K562 (cell line): ENCODE measurements around the gene COMP. TPM values are rescaled to one million over a fixed set of nuclear protein-coding genes. Genes with fewer than 3 reads are reported as not detected.
A peak's percentile ranks its signal among the peaks of the same experiment; 100 is the strongest.

Experiments used
- ATAC-seq: fragments of 200-7000 bp; cut with Tn5 transposase; 3 replicates; pipeline ENCODE4 v1.9.1; 2020; ENCODE audit warnings: moderate library complexity
- BruUV-seq: library from RNA; stranded (reverse); fragments of 400-500 nt; replicated peaks from 2 replicates; lab custom pipeline; 2021; lab: Mats Ljungman, UMichigan
- CTCF ChIA-PET: fragments of 300-600 bp; formaldehyde crosslinking; extraction: SDS; loops from one replicate; lab custom pipeline; 2021; ENCODE audit warnings: low intra/inter-chr PET ratio; lab: Yijun Ruan, JAX
- POLR2A ChIA-PET: fragments of 300-600, 350-650 bp; sonication (Branson Sonifier 250); formaldehyde crosslinking; extraction: SDS; loops from one replicate; lab custom pipeline; 2021; ENCODE audit warnings: antibody characterized with exemption, inconsistent platforms; lab: Yijun Ruan, JAX
- DNase-seq, 4 experiments: peaks; one replicate each; pipeline versions ENCODE4 v3.0.0 to v3.0.0-alpha.2; 2011 to 2018; ENCODE audit warnings: low spot score in 3 of 4, mixed read lengths in 3 of 4; ENCODE audit errors: extremely low read depth in 1 of 4
- FAIRE-seq: peaks from 2 replicates; lab custom pipeline; 2011; peaks lifted over from hg19 to GRCh38; lab: Jason Lieb, UNC
- H2AFZ ChIP-seq: 2 replicates; pipeline ENCODE4 v1.6.0; 2011; ENCODE audit warnings: low read depth, low read length, control low read depth, inconsistent platforms
- H3K27ac ChIP-seq: fragments of 200-600 bp; 3 replicates; pipeline ENCODE4 v1.8.0; 2011; ENCODE audit warnings: low read depth, mild to moderate bottlenecking, control low read depth, inconsistent platforms, low read length, moderate library complexity, mixed read lengths; ENCODE audit errors: extremely low read depth
- H3K27me3 ChIP-seq, 2 experiments: fragments of 300-600 bp in 1 of 2; 2 replicates in 1 of 2; 3 replicates in 1 of 2; pipeline versions ENCODE4 v1.6.0 to v1.8.0; 2011; ENCODE audit warnings: inconsistent platforms in 2 of 2, low read length in 2 of 2, mild to moderate bottlenecking in 1 of 2, mixed read lengths in 1 of 2, moderate library complexity in 1 of 2; ENCODE audit not compliant: control insufficient read depth in 2 of 2, insufficient read depth in 2 of 2
- H3K36me3 ChIP-seq: fragments of 300-600 bp; 3 replicates; pipeline ENCODE4 v1.8.0; 2011; ENCODE audit warnings: mild to moderate bottlenecking, low read length, inconsistent platforms; ENCODE audit not compliant: control insufficient read depth, insufficient read depth
- H3K4me1 ChIP-seq, 2 experiments: fragments of 200-600 bp in 1 of 2; replicated peaks in 1 of 2; 2 replicates in 1 of 2; 3 replicates in 1 of 2; pipeline versions ENCODE4 v1.5.1 to v1.8.0; 2011; ENCODE audit warnings: inconsistent platforms in 2 of 2, low read length in 2 of 2, mild to moderate bottlenecking in 1 of 2, mixed read lengths in 1 of 2, moderate library complexity in 1 of 2; ENCODE audit not compliant: control insufficient read depth in 2 of 2, insufficient read depth in 2 of 2
- H3K4me2 ChIP-seq: 2 replicates; pipeline ENCODE4 v1.6.1; 2011; ENCODE audit warnings: low read length, control low read depth, inconsistent platforms, mixed read lengths; ENCODE audit not compliant: insufficient read depth
- H3K4me3 ChIP-seq: fragments of 200-600 bp; sonication (generic), shearing (Covaris generic); 2 replicates; pipeline ENCODE4 v1.5.1; 2016; ENCODE audit warnings: control low read depth, inconsistent platforms
- H3K79me2 ChIP-seq: fragments of 200-600 bp; 3 replicates; pipeline ENCODE4 v1.8.0; 2011; ENCODE audit warnings: low read length, inconsistent platforms; ENCODE audit not compliant: control insufficient read depth, insufficient read depth
- H3K9ac ChIP-seq, 2 experiments: 2 replicates each; pipeline versions ENCODE4 v1.6.0 to v1.6.1; 2011; ENCODE audit warnings: low read depth in 2 of 2, low read length in 2 of 2, control low read depth in 1 of 2, inconsistent platforms in 1 of 2, mild to moderate bottlenecking in 1 of 2, mixed read lengths in 1 of 2; ENCODE audit not compliant: insufficient read depth in 1 of 2
- H3K9me1 ChIP-seq: one replicate; pipeline ENCODE4 v1.6.0; 2011; ENCODE audit warnings: inconsistent platforms, mild to moderate bottlenecking, low read length, moderate library complexity; ENCODE audit not compliant: control insufficient read depth, insufficient read depth
- H3K9me3 ChIP-seq: replicated peaks from 2 replicates; pipeline ENCODE4 v1.5.1; 2011; ENCODE audit warnings: low read depth, low read length, inconsistent platforms; ENCODE audit not compliant: control insufficient read depth, insufficient read depth
- H4K20me1 ChIP-seq: replicated peaks from 2 replicates; pipeline ENCODE4 v1.6.1; 2011; ENCODE audit warnings: low read length, inconsistent platforms, mixed read lengths; ENCODE audit not compliant: control insufficient read depth, insufficient read depth
- GATA2 ChIP-seq: sonication (generic); formaldehyde crosslinking; IDR thresholded peaks from 2 replicates; pipeline ENCODE4 v1.4.0; 2020; ENCODE audit warnings: mild to moderate bottlenecking, missing genetic modification reagents
- KLF16 ChIP-seq: IDR thresholded peaks from 2 replicates; pipeline ENCODE4 v1.6.1; 2016; ENCODE audit warnings: antibody characterized with exemption
- MYC ChIP-seq, 2 experiments: fragments of 250-450 bp in 1 of 2; sonication (Bioruptor Pico) in 1 of 2; IDR thresholded peaks; 2 replicates each; pipeline versions ENCODE4 v1.5.1 to v1.6.1; 2012 to 2021; ENCODE audit warnings: low read depth in 2 of 2, borderline replicate concordance in 1 of 2, improper control_type of control experiment in 1 of 2, low read length in 1 of 2, mild to moderate bottlenecking in 1 of 2, moderate library complexity in 1 of 2
- RBM22 ChIP-seq: fragments of 200-400 bp; formaldehyde crosslinking; IDR thresholded peaks from 2 replicates; pipeline ENCODE4 v1.6.1; 2018; ENCODE audit warnings: low read length, low read depth; ENCODE audit not compliant: poor library complexity, severe bottlenecking
- RFX5 ChIP-seq: IDR thresholded peaks from 2 replicates; pipeline ENCODE4 v1.6.1; 2011; ENCODE audit warnings: low read depth, mild to moderate bottlenecking, improper control_type of control experiment, low read length
- SMAD4 ChIP-seq: fragments of 250-450 bp; sonication (Bioruptor Pico); conservative IDR thresholded peaks from 2 replicates; pipeline ENCODE4 v1.8.0; 2021; ENCODE audit warnings: inconsistent platforms, mild to moderate bottlenecking, moderate library complexity
- ZNF444 ChIP-seq: fragments of 250-450 bp; sonication (Bioruptor Pico); IDR thresholded peaks from 2 replicates; pipeline ENCODE4 v1.4.0; 2020; ENCODE audit warnings: mild to moderate bottlenecking, moderate library complexity
- WGBS: fragments of 100-300 bp; shearing (Covaris generic); methylation state at CpG from one replicate; pipeline ENCODE4 v1.1.6; 2016; ENCODE audit warnings: low coverage, mixed read lengths; ENCODE audit not compliant: insufficient coverage; ENCODE audit errors: missing lambda C conversion rate; 5-methylcytosine and 5-hydroxymethylcytosine counted together
- in situ Hi-C: fragments of 300-500 bp; cut with MboI; formaldehyde crosslinking; loops from 4 replicates; pipeline ENCODE4 v1.15.0; 2018; ENCODE audit warnings: inconsistent platforms, mixed read lengths
- intact Hi-C: fragments of 100-400 bp; cut with micrococcal nuclease; formaldehyde crosslinking; loops from 2 replicates; pipeline ENCODE4 v1.14.2; 2022
- polyA plus RNA-seq, 8 experiments: library from polyadenylated mRNA; depleted of rRNA in 4 of 8; stranded (reverse) in 5 of 8; unstranded in 3 of 8; fragments of >200 nt; fragmentation: Nextera tagmentation in 2 of 8; fragmentation: Illumina TruSeq in 1 of 8; extraction: Ambion mirVana in 2 of 8; extraction: Trizol in 1 of 8; gene quantifications; 2 replicates each; pipeline versions ENCODE4 v1.2.1 to v1.2.3, GENCODE V29; 2011 to 2014; ENCODE audit warnings: inconsistent platforms in 1 of 8, missing spikeins in 1 of 8
- total RNA-seq, 7 experiments: library from RNA; depleted of rRNA in 6 of 7; stranded (reverse); fragments of >200 nt in 6 of 7; fragmentation: Illumina TruSeq in 2 of 7; extraction: Trizol in 2 of 7; gene quantifications; 2 replicates each; pipeline versions ENCODE4 v1.2.1 to v1.2.3, GENCODE V29; 2011 to 2021; ENCODE audit warnings: low replicate concordance in 1 of 7
- TF ChIP-seq, protein P1 (sequence below): IDR thresholded peaks from 2 replicates; pipeline ENCODE4 v1.6.1; 2014; ENCODE audit warnings: antibody characterized with exemption
- TF ChIP-seq, protein P2 (sequence below): fragments of 450-650 bp; conservative IDR thresholded peaks from 2 replicates; pipeline ENCODE4 v1.6.1; 2016; ENCODE audit warnings: missing genetic modification characterization, low read depth, mild to moderate bottlenecking, control low read depth, missing compliant biosample characterization
- TF ChIP-seq, protein P3 (sequence below), 2 experiments: fragments of 450-650 bp in 1 of 2; IDR thresholded peaks; 2 replicates each; pipeline ENCODE4 v1.6.1; 2011 to 2017; ENCODE audit warnings: low read depth in 2 of 2, antibody characterized with exemption in 1 of 2, borderline replicate concordance in 1 of 2, low read length in 1 of 2, mild to moderate bottlenecking in 1 of 2, mixed read lengths in 1 of 2; ENCODE audit not compliant: control insufficient read depth in 1 of 2
- TF ChIP-seq, protein P4 (sequence below): fragments of 450-650 bp; formaldehyde crosslinking; IDR thresholded peaks from 2 replicates; pipeline ENCODE4 v1.4.0; 2020; ENCODE audit warnings: mild to moderate bottlenecking, moderate library complexity

The COMP gene
- total and polyA plus RNA-seq, 9 of the 15 experiments (the other 6 are each of a cell fraction or from before 2014, with no cell fraction given) = 0.07 TPM; not detected in 8

DNA sequence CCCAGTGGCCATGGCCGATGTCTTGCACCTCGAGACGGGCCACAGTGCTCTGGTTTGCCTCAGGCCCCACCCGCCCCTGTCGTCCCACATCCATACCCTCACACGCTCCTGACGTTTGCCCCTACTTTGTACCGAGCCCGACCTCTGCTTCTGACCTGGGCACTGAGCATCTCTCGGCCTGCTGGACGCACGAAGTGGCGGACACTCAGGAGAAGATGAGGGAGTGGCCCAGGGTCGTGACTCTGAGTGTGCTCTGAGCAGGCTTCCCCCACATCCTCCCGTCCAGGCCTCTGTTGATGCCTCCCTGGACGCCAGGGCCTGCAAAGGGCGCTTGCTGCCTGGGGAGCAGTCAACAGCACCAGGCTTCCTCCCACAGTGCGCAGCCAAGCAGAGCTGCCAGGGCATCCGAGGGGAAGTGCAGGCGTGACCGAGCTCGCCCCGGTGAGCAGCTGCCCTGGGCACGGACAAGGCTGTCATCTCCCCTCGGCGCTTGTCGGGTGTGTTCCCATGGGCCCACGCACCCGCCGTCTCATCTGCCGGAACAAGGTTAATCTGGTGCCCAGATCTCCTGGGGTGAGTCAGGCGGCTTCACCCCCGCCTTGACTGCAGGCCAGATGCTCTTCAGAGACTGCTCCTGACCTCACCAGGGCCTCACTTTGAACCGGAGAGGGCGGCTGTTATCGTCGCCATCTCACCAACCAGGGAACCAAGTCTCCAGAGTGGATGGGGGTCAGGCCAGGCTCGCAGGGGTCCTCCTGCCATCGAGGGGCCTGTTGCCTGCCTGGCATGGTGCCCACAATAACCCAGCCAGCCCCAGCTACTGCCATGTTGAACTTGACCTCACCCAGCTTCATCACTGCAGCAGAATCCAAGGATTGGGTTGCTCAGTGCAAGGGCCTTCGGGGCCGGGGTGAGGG, 27.2 kb downstream of the COMP start:
- FAIRE-seq = peak; percentile 69
- in situ Hi-C loops (no loop called here), intact Hi-C loops (no loop called here)
- Histone ChIP-seq H3K4me2 (no peak overlapping the region), H3K27me3 (no peaks in the 10 kb centered on the region; a peak in 2 of 5 replicates), H3K4me3 (no peak overlapping the region), H3K36me3 (no peaks in the 10 kb centered on the region), H3K9me3 (no peaks in the 10 kb centered on the region), H3K79me2 (no peaks in the 10 kb centered on the region), H3K27ac (no peak overlapping the region), H4K20me1 (peaks cover 14% of the 10 kb centered on the region), H2AFZ (no peak overlapping the region), H3K4me1 (peaks cover 6 to 60% of the 10 kb centered on the region in 2 experiments; a peak in 4 of 5 replicates), H3K9ac (peak overlapping the region in 1 of 2 experiments; percentile 70; a peak in 2 of 4 replicates), H3K9me1 (no peaks in the 10 kb centered on the region)
- 24% methylated on average over 32 of the region's 41 CpGs for WGBS
- POLR2A ChIA-PET = interaction anchor here (0.6 to 2.7 kb wide), 4 partner anchors 10 to 140 kb away, joined by 3 to 14 read pairs (median 3); no protein-coding TSS in a partner anchor
- DNase-seq = peak; percentile 56 to 73 (median 69)
- CTCF ChIA-PET = no interaction called here
- no TSS peak for BruUV-seq
- ATAC-seq = peak; percentile 21
- TF ChIP-seq, protein P1, sequence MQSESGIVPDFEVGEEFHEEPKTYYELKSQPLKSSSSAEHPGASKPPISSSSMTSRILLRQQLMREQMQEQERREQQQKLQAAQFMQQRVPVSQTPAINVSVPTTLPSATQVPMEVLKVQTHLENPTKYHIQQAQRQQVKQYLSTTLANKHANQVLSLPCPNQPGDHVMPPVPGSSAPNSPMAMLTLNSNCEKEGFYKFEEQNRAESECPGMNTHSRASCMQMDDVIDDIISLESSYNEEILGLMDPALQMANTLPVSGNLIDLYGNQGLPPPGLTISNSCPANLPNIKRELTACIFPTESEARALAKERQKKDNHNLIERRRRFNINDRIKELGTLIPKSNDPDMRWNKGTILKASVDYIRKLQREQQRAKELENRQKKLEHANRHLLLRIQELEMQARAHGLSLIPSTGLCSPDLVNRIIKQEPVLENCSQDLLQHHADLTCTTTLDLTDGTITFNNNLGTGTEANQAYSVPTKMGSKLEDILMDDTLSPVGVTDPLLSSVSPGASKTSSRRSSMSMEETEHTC = 0 out of 2 replicates have a peak, but pooled peaks have one; percentile 38
- no peak for TF ChIP-seq RBM22
- TF ChIP-seq, protein P2, sequence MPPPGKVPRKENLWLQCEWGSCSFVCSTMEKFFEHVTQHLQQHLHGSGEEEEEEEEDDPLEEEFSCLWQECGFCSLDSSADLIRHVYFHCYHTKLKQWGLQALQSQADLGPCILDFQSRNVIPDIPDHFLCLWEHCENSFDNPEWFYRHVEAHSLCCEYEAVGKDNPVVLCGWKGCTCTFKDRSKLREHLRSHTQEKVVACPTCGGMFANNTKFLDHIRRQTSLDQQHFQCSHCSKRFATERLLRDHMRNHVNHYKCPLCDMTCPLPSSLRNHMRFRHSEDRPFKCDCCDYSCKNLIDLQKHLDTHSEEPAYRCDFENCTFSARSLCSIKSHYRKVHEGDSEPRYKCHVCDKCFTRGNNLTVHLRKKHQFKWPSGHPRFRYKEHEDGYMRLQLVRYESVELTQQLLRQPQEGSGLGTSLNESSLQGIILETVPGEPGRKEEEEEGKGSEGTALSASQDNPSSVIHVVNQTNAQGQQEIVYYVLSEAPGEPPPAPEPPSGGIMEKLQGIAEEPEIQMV (tag) = no peak
- no peak for TF ChIP-seq MYC (IDR thresholded peaks at IDR 0.05; ENCODE audit: low read depth, low read length)
- no peak for TF ChIP-seq MYC (CRISPR knock-in tag; IDR thresholded peaks at IDR 0.05; ENCODE audit: borderline replicate concordance, low read depth)
- no peak for TF ChIP-seq KLF16
- TF ChIP-seq GATA2 (CRISPR knock-in tag) = peak; percentile 81
- TF ChIP-seq RFX5 = no peak
- TF ChIP-seq, protein P3, sequence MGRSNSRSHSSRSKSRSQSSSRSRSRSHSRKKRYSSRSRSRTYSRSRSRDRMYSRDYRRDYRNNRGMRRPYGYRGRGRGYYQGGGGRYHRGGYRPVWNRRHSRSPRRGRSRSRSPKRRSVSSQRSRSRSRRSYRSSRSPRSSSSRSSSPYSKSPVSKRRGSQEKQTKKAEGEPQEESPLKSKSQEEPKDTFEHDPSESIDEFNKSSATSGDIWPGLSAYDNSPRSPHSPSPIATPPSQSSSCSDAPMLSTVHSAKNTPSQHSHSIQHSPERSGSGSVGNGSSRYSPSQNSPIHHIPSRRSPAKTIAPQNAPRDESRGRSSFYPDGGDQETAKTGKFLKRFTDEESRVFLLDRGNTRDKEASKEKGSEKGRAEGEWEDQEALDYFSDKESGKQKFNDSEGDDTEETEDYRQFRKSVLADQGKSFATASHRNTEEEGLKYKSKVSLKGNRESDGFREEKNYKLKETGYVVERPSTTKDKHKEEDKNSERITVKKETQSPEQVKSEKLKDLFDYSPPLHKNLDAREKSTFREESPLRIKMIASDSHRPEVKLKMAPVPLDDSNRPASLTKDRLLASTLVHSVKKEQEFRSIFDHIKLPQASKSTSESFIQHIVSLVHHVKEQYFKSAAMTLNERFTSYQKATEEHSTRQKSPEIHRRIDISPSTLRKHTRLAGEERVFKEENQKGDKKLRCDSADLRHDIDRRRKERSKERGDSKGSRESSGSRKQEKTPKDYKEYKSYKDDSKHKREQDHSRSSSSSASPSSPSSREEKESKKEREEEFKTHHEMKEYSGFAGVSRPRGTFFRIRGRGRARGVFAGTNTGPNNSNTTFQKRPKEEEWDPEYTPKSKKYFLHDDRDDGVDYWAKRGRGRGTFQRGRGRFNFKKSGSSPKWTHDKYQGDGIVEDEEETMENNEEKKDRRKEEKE (IDR thresholded peaks at IDR 0.05; ENCODE audit: borderline replicate concordance in 1 of 2, control insufficient read depth in 1 of 2, low read depth in 2 of 2, low read length in 1 of 2) = no peak
- TF ChIP-seq ZNF444 = no peak
- TF ChIP-seq SMAD4 (CRISPR knock-in tag) = no peak
- TF ChIP-seq, protein P4, sequence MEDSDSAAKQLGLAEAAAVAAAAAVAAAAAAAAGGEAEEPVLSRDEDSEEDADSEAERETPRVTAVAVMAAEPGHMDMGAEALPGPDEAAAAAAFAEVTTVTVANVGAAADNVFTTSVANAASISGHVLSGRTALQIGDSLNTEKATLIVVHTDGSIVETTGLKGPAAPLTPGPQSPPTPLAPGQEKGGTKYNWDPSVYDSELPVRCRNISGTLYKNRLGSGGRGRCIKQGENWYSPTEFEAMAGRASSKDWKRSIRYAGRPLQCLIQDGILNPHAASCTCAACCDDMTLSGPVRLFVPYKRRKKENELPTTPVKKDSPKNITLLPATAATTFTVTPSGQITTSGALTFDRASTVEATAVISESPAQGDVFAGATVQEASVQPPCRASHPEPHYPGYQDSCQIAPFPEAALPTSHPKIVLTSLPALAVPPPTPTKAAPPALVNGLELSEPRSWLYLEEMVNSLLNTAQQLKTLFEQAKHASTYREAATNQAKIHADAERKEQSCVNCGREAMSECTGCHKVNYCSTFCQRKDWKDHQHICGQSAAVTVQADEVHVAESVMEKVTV (CRISPR knock-in tag) = no peak
